ENCODE results near the gene SYNPO.

Gene SYNPO

DNA sequence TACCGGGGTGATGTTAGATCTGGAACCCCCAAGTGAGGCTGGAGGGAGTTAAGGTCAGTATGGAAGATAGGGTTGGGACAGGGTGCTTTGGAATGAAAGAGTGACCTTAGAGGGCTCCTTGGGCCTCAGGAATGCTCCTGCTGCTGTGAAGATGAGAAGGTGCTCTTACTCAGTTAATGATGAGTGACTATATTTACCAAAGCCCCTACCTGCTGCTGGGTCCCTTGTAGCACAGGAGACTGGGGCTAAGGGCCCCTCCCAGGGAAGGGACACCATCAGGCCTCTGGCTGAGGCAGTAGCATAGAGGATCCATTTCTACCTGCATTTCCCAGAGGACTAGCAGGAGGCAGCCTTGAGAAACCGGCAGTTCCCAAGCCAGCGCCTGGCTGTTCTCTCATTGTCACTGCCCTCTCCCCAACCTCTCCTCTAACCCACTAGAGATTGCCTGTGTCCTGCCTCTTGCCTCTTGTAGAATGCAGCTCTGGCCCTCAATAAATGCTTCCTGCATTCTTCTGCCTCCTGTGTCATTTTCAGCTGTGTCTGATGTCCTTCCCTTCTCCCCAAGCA is 18.3 kb downstream of the SYNPO start:
- CTCF ChIA-PET: interaction anchor here (0.9 to 14.0 kb wide), 7 partner anchors 25 to 199 kb away, joined by 3 to 149 read pairs (median 5); partner anchors contain the start of genes IRGM and RBM22
- POLR2A ChIA-PET: interaction anchor here (0.6 kb wide), 1 partner anchor 522 kb away, joined by 3 read pairs; no protein-coding TSS in a partner anchor
- TF ChIP-seq, protein P1, sequence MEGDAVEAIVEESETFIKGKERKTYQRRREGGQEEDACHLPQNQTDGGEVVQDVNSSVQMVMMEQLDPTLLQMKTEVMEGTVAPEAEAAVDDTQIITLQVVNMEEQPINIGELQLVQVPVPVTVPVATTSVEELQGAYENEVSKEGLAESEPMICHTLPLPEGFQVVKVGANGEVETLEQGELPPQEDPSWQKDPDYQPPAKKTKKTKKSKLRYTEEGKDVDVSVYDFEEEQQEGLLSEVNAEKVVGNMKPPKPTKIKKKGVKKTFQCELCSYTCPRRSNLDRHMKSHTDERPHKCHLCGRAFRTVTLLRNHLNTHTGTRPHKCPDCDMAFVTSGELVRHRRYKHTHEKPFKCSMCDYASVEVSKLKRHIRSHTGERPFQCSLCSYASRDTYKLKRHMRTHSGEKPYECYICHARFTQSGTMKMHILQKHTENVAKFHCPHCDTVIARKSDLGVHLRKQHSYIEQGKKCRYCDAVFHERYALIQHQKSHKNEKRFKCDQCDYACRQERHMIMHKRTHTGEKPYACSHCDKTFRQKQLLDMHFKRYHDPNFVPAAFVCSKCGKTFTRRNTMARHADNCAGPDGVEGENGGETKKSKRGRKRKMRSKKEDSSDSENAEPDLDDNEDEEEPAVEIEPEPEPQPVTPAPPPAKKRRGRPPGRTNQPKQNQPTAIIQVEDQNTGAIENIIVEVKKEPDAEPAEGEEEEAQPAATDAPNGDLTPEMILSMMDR (IDR thresholded peaks at IDR 0.05; ENCODE audit: control extremely low read depth, extremely low read depth, low read depth, missing control alignments): no peak
- no peak for DNase-seq (ENCODE audit: extremely low spot score)

DNA sequence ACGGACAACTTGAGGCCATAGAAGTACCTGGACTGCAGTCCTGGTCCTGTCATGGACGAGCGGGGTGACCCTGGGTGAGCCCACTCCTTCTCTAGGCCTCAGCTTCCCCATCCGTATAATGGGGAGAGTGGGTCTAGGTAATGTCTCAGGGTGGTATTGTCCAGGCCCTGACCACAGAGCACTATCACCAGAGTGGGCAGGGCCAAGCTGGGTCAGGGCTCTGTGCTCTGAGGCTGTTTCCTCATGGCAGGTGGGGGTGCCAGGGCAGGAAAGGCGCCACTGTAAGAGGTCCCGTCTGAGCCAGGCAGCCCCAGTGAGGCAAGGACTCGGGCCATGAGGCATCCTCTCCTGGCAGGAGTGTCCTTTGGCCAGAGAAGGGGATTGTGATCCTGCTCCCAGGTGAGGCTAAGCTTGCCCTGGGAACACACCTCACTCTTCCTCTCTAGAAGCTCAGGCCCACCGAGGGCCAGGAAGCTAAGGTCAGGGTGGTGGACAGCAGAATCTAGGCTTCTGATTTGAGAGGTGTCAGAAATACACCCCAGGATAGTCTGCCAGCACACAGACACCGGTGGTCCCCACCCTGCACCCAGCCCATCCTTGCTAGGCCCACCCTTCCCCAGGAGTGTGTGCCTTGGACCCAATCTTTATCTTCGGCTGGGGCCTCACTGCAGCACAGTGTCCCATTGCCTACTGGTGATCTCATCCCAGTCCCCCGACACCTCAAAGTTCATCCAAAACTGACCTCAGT is 19.1 kb downstream of the SYNPO start:
- CTCF ChIA-PET: interaction anchor here (1.6 to 14.0 kb wide), 2 partner anchors 98 to 200 kb away, joined by 3 to 149 read pairs; no protein-coding TSS in a partner anchor
- POLR2A ChIA-PET: interaction anchor here (0.6 kb wide), 1 partner anchor 180 kb away, joined by 6 read pairs; no protein-coding TSS in a partner anchor
- TF ChIP-seq, protein P1 (IDR thresholded peaks at IDR 0.05; ENCODE audit: control extremely low read depth, extremely low read depth, low read depth, missing control alignments): no peak
- no peak for DNase-seq (ENCODE audit: extremely low spot score)

DNA sequence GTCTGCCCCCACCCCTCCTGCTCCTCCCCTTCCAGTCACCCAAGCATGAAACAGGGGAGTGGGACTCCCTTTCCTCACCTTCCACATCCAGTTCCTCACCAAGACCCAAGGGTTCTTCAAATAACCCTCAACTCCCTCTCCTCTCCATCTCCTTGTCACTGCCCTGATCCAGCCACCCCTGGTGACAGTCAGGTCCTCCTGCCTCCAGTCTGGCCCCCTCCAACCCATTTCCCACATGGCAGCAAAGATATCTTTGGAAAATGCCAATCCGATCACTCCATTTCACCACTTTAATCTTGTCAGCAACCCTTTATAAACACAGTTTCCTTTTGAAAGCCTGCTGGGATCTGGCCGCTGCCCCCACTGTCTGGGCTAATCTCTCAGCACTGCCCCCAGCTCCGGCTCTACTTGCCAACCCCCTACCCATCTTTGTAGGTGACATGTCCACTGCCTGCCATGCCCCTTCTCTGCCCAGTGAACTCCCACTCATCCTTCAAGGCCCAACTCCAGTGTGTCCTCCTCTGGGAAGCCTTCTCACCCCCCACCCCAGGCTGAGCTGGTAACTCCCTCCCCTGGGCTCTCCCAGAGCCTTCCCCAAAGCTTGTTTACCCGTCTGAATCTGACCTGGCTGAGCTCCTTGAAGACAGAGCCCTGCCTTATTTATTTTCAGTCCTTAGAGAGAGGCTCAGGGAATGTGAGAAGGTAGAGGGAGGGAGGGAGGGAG is 19.8 kb downstream of the SYNPO start:
- CTCF ChIA-PET: interaction anchor here (1.2 to 14.0 kb wide), 3 partner anchors 41 to 201 kb away, joined by 3 to 149 read pairs (median 9); partner anchors contain the start of gene RBM22
- DNase-seq (ENCODE audit: extremely low spot score): no peak
- TF ChIP-seq, protein P1 (IDR thresholded peaks at IDR 0.05; ENCODE audit: control extremely low read depth, extremely low read depth, low read depth, missing control alignments): no peak
- POLR2A ChIA-PET: no interaction called here

DNA sequence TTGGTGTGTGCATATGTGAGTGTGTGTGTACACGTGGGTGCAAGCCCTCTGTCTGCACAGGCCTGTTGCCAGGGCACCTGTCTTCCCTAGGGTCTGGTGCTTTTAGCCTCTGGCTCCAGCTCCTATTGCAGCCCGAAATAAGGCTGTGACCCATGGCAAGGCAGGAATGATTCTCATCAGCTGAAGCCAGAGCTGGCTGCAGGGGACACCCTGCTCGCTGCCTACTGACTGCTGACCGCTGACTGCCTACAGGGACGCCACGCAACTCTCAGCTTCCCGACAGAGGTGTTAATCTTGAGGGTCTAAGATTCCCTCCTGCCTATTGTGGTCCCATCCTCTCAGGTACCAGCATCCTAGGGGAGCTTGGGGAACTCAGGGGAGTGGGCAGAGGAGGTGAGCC is 20.6 kb downstream of the SYNPO start, which contains the start of gene MYOZ3:
Gene MYOZ3 (plus strand): TSS at position 166 of the 400 bp plus-strand sequence. CDS start 1,691 bp downstream, outside the sequence.
- ChIA-PET POLR2A (no interaction called here), CTCF (interaction anchor here (1.2 to 14.0 kb wide), 4 partner anchors 12 to 202 kb away, joined by 3 to 149 read pairs (median 6); partner anchors contain the start of gene RBM22)
- TF ChIP-seq, protein P1 (IDR thresholded peaks at IDR 0.05; ENCODE audit: control extremely low read depth, extremely low read depth, low read depth, missing control alignments): no peak
- DNase-seq (ENCODE audit: extremely low spot score): no peak

DNA sequence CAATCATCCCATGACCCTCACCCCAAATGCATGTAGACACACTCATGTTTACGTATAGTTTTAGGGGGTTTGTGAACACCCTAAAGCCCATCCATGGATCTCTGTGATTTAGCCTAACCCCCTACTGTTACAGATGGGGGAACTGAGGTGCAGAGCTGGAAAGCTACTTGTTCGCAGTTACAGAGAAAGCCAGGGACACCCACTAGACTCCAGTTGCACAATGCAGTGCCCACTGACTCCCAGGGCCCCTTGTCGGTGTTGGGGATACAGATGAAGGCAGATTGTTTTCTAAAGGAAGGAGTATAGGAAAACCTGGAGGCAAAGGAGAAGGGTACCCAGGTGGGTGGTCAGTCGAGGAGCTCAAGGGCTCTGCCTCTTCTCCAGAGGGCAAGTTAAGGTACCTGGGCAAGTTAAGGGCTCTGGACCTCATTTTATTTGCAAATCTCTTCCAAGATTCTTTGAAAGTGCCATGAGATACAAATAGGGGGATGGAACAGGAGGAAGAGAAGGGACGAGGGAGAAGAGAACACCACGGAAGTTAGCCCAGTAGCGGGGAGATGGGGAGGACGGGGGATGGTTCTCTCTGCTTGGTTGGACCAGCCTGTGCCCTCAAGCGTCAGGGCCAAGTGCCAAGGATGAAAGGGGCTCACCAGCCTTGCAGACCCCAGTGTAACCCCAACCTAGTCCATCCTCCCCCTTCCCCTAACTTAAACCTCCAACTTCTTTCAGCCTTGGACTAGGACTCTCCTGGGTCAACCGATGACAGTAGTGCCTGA is 21.5 kb downstream of the SYNPO start:
- TF ChIP-seq, protein P1 (IDR thresholded peaks at IDR 0.05; ENCODE audit: control extremely low read depth, extremely low read depth, low read depth, missing control alignments): no peak
- ChIA-PET POLR2A (interaction anchor here (0.6 kb wide), 1 partner anchor 265 kb away, joined by 7 read pairs; no protein-coding TSS in a partner anchor), CTCF (interaction anchor here (1.0 to 14.0 kb wide), 4 partner anchors 11 to 203 kb away, joined by 3 to 149 read pairs (median 6); no protein-coding TSS in a partner anchor)
- DNase-seq (ENCODE audit: extremely low spot score): no peak

All from GM10248 (cell line).